HepG2 (cell line): ENCODE measurements around the gene AFDN.

ENCODE experiments used
- ATF3 ChIP-seq: sonication (generic); formaldehyde crosslinking; IDR thresholded peaks from 2 replicates; pipeline ENCODE4 v1.4.0; 2020; ENCODE audit warnings: missing genetic modification reagents
- TGIF2 ChIP-seq: IDR thresholded peaks from 2 replicates; pipeline ENCODE4 v1.6.1; 2016; ENCODE audit warnings: control low read depth, missing compliant biosample characterization
- ZBTB7A ChIP-seq: sonication (generic); formaldehyde crosslinking; IDR thresholded peaks from 2 replicates; pipeline ENCODE4 v1.8.0; 2022; ENCODE audit warnings: mild to moderate bottlenecking, missing genetic modification reagents
- ZNF274 ChIP-seq: sonication (generic); formaldehyde crosslinking; IDR thresholded peaks from 2 replicates; pipeline ENCODE4 v1.5.1; 2020; ENCODE audit warnings: mild to moderate bottlenecking, missing genetic modification reagents

- TF ChIP-seq ATF3 (no peak), TGIF2 (CRISPR knock-in tag) (no peak), ZBTB7A (no peak), ZNF274 (CRISPR knock-in tag) (no peak)
Observed at GRCh38 chr6:167966540-167966905, 139.8 kb downstream of the AFDN start.
